ENCODE results near the gene MAP3K20. TPM values are rescaled to one million over a fixed set of nuclear protein-coding genes. Genes with fewer than 3 reads are reported as not detected.

The MAP3K20 gene
- total RNA-seq, 6 donors from 2014 or later, result 16.3 to 41.7 (median 34.7) TPM

DNA sequence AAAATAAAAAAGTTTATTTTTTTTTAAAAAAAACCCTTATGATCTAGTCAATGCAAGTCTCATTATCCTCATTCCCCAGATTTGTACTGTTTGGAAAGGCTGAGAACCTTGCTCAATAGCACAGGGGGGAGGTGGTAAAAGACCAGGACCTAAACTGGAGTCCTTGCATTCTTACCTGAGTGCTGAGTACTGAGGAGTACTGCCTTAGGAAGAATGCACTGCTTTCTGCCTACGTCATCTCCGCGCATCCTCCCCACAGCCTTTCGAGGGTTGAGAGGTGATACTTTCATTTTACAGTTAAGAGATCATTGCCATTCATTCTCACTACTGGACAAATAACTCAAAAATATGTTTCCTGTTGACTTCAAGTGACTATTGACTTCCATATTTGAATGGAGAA, 73.8 kb downstream of the MAP3K20 start:
- TF ChIP-seq POLR2AphosphoS5 (IDR thresholded peaks at IDR 0.05), result no peak
- no peak for TF ChIP-seq EP300 (IDR thresholded peaks at IDR 0.05)
- TF ChIP-seq, protein P1, sequence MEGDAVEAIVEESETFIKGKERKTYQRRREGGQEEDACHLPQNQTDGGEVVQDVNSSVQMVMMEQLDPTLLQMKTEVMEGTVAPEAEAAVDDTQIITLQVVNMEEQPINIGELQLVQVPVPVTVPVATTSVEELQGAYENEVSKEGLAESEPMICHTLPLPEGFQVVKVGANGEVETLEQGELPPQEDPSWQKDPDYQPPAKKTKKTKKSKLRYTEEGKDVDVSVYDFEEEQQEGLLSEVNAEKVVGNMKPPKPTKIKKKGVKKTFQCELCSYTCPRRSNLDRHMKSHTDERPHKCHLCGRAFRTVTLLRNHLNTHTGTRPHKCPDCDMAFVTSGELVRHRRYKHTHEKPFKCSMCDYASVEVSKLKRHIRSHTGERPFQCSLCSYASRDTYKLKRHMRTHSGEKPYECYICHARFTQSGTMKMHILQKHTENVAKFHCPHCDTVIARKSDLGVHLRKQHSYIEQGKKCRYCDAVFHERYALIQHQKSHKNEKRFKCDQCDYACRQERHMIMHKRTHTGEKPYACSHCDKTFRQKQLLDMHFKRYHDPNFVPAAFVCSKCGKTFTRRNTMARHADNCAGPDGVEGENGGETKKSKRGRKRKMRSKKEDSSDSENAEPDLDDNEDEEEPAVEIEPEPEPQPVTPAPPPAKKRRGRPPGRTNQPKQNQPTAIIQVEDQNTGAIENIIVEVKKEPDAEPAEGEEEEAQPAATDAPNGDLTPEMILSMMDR (IDR thresholded peaks at IDR 0.05), result no peak
- no peak for TF ChIP-seq POLR2A (IDR thresholded peaks at IDR 0.05)
- Histone ChIP-seq H3K36me3 (no peaks in the 10 kb centered on the region), H3K4me1 (peaks cover 3 to 20% (median 8%) of the 10 kb centered on the region in 4 donors), H3K27ac (no peak overlapping the region), H3K9me3 (no peaks in the 10 kb centered on the region), H3K27me3 (no peaks in the 10 kb centered on the region), H3K4me3 (no peak overlapping the region)
- no peak for ATAC-seq (ENCODE audit: low FRiP score in 2 of 2)
- no peak for DNase-seq
- 80 to 84% methylated on average over 4 of the region's 4 CpGs for WGBS, 2 donors

DNA sequence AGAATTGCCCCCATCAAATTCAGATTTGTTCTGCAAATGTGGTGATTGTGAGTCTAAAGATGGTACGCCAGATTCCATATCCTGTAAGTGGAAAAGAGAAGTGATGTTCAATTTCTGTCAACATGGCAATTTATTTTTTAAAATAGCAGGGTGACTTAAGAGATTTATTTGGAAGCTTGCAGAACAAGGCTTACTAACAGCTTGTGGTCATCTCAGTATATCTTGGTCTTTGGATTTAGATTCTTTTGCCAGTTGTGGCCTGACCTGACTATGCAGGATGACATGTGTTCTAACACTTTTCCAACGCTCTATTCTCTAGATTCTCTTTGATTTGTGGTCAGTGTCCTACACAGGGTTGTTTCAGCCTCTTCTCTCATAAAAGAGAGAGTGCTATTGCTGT, 74.4 kb downstream of the MAP3K20 start:
- no peaks in the 10 kb centered on the region for H3K27me3 ChIP-seq
- DNase-seq, result no peak
- H3K4me3 ChIP-seq, result no peak overlapping the region
- no peaks in the 10 kb centered on the region for H3K9me3 ChIP-seq
- TF ChIP-seq EP300 (IDR thresholded peaks at IDR 0.05), result no peak
- TF ChIP-seq, protein P1 (IDR thresholded peaks at IDR 0.05), result no peak
- TF ChIP-seq POLR2A (IDR thresholded peaks at IDR 0.05), result no peak
- TF ChIP-seq POLR2AphosphoS5 (IDR thresholded peaks at IDR 0.05), result no peak
- WGBS, 2 donors, result 74 to 86% methylated on average over 2 of the region's 2 CpGs
- peaks cover 3 to 20% (median 8%) of the 10 kb centered on the region in 4 donors for H3K4me1 ChIP-seq
- ATAC-seq (ENCODE audit: low FRiP score in 2 of 2), result peak in 1 of 2 donors; percentile 31
- H3K27ac ChIP-seq, result no peak overlapping the region
- no peaks in the 10 kb centered on the region for H3K36me3 ChIP-seq

DNA sequence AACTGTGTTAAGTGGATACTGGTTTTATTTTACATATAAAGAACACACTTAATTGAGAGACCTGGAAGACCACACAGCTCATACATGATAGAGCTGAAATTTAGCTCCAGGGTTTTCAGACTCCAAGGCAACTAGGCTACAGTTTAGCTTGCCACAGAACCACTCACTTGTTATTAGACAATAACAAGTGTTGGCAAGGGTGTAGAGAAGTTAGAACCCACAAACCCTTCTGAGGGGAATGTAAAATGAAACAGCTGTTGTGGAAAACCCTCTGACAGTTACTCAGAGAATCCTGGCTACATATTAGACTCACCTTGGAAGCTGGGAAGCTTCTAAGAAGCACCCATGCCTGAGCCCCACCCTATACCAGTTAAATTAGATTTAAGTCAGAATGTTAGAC, 75.3 kb downstream of the MAP3K20 start:
- H3K9me3 ChIP-seq, result no peaks in the 10 kb centered on the region
- H3K27ac ChIP-seq, result no peak overlapping the region
- TF ChIP-seq POLR2AphosphoS5 (IDR thresholded peaks at IDR 0.05), result no peak
- TF ChIP-seq POLR2A (IDR thresholded peaks at IDR 0.05), result no peak
- TF ChIP-seq, protein P1 (IDR thresholded peaks at IDR 0.05), result no peak
- no peak for TF ChIP-seq EP300 (IDR thresholded peaks at IDR 0.05)

DNA sequence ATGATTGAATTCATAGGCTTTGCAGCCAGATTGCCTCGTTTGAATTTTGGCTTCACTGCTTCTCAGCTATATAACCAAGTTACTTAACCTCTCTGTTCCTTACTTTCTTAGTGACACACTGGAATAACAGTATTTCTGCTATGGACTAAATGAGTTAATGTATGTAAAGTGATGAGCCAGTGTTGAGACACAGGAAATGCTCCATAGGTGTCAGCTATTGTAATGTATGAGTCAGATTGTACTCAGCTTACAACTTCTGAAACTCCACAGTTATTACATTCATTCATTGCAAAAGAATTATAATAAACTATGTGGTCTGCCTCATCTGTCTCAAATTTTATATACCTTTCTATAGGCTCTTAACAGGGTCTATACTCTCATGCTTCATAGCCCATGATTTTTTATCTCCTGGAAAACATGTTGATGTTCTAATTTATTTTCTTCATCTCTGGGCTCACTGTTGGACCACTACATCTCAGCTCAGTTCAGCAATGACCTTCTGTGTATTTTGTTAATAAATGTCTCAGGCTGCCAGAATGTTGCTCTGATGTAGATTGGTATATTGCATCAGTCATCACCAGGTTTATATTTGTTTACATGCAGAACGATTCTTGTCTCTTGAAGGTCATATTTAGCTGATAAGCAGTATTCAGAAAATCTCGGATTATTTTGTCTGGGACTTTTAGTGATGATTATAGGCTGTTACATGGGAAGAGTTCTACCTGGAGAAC, 76.2 kb downstream of the MAP3K20 start:
- peaks cover 3 to 20% (median 8%) of the 10 kb centered on the region in 4 donors for H3K4me1 ChIP-seq
- H3K4me3 ChIP-seq, result no peak overlapping the region
- whole genome bisulfite sequencing, 2 donors, result 59 to 67% methylated on average over 3 of the region's 3 CpGs
- TF ChIP-seq, protein P1 (IDR thresholded peaks at IDR 0.05), result no peak
- no peak for TF ChIP-seq EP300 (IDR thresholded peaks at IDR 0.05)
- no peak for TF ChIP-seq POLR2AphosphoS5 (IDR thresholded peaks at IDR 0.05)
- TF ChIP-seq POLR2A (IDR thresholded peaks at IDR 0.05), result no peak
- no peak overlapping the region for H3K27ac ChIP-seq
- no peak for ATAC-seq (ENCODE audit: low FRiP score in 2 of 2)
- H3K9me3 ChIP-seq, result no peaks in the 10 kb centered on the region
- no peaks in the 10 kb centered on the region for H3K36me3 ChIP-seq
- DNase-seq, result no peak
- H3K27me3 ChIP-seq, result no peaks in the 10 kb centered on the region

More for the DNA sequence above, 75.3 kb downstream of the MAP3K20 start:
- Histone ChIP-seq H3K4me3 (no peak overlapping the region), H3K27me3 (no peaks in the 10 kb centered on the region), H3K4me1 (peaks cover 3 to 20% (median 8%) of the 10 kb centered on the region in 4 donors), H3K36me3 (no peaks in the 10 kb centered on the region)
- no peak for ATAC-seq (ENCODE audit: low FRiP score in 2 of 2)
- no peak for DNase-seq
